OCI-LY1 (cell line): ENCODE results near the gene GTF2A2.

Experiments
- H2AFZ ChIP-seq: fragments of 200-600 bp; sonication (generic), shearing (Covaris generic); 2 replicates; pipeline ENCODE4 v1.6.0; 2014; ENCODE audit warnings: antibody characterized with exemption, mild to moderate bottlenecking, low read length
- H3F3A ChIP-seq: fragments of 200-600 bp; sonication (generic), shearing (Covaris generic); 2 replicates; pipeline ENCODE4 v1.6.0; 2014; ENCODE audit warnings: mild to moderate bottlenecking, antibody characterized with exemption, low read length, moderate library complexity; ENCODE audit not compliant: insufficient read depth
- H3K27ac ChIP-seq: fragments of 200-600 bp; sonication (generic); 2 replicates; pipeline ENCODE4 v1.5.1; 2014; ENCODE audit warnings: low read length, mixed run types, mild to moderate bottlenecking, low read depth; ENCODE audit not compliant: poor library complexity, severe bottlenecking
- H3K27me3 ChIP-seq: fragments of 200-600 bp; sonication (generic); 2 replicates; pipeline ENCODE4 v1.6.0; 2014; ENCODE audit warnings: antibody characterized with exemption, mild to moderate bottlenecking, low read length, moderate library complexity; ENCODE audit not compliant: insufficient read depth
- H3K36me3 ChIP-seq: fragments of 200-600 bp; sonication (generic); 2 replicates; pipeline ENCODE4 v1.6.1; 2014; ENCODE audit warnings: mild to moderate bottlenecking, antibody characterized with exemption, low read length, moderate library complexity, mixed read lengths; ENCODE audit not compliant: insufficient read depth
- H3K4me1 ChIP-seq: fragments of 200-600 bp; sonication (generic); 2 replicates; pipeline ENCODE4 v1.5.1; 2014; ENCODE audit warnings: mild to moderate bottlenecking, low read length, moderate library complexity; ENCODE audit not compliant: insufficient read depth, severe bottlenecking
- H3K4me2 ChIP-seq: fragments of 200-600 bp; sonication (generic), shearing (Covaris generic); 2 replicates; pipeline ENCODE4 v1.6.1; 2014; ENCODE audit warnings: low read length
- H3K4me3 ChIP-seq: fragments of 200-600 bp; sonication (generic); 2 replicates; pipeline ENCODE4 v1.5.1; 2014; ENCODE audit warnings: low read length, low read depth, mild to moderate bottlenecking, mixed read lengths; ENCODE audit not compliant: poor library complexity, severe bottlenecking
- H3K79me2 ChIP-seq: fragments of 200-600 bp; shearing (Covaris generic); 2 replicates; pipeline ENCODE4 v1.6.1; 2016; ENCODE audit warnings: mixed run types, low read length, mixed read lengths; ENCODE audit not compliant: insufficient read depth
- H3K9ac ChIP-seq: fragments of 200-600 bp; sonication (generic), shearing (Covaris generic); 2 replicates; pipeline ENCODE4 v1.6.1; 2014; ENCODE audit warnings: mild to moderate bottlenecking, low read length, mixed read lengths
- H3K9me2 ChIP-seq: fragments of 200-600 bp; sonication (generic), shearing (Covaris generic); 2 replicates; pipeline ENCODE4 v1.6.1; 2014; ENCODE audit warnings: low read depth, mild to moderate bottlenecking, low read length, mixed read lengths
- H3K9me3 ChIP-seq: fragments of 200-600 bp; shearing (Covaris generic); 2 replicates; pipeline ENCODE4 v1.6.1; 2014; ENCODE audit warnings: low read length, mixed read lengths
- H4K20me1 ChIP-seq: fragments of 200-600 bp; sonication (generic), shearing (Covaris generic); 2 replicates; pipeline ENCODE4 v1.6.0; 2016; ENCODE audit warnings: mild to moderate bottlenecking, low read length; ENCODE audit not compliant: insufficient read depth
- CTCF ChIP-seq: fragments of 200-600 bp; sonication (generic), shearing (Covaris generic); IDR thresholded peaks from 2 replicates; pipeline ENCODE4 v1.5.1; 2017; ENCODE audit warnings: mild to moderate bottlenecking, antibody characterized with exemption, low read length, moderate library complexity, mixed read lengths
- EZH2 ChIP-seq: fragments of 200-600 bp; sonication (generic), shearing (Covaris generic); IDR thresholded peaks from 2 replicates; pipeline ENCODE4 v1.8.0; 2017; ENCODE audit warnings: borderline replicate concordance, mixed run types, mild to moderate bottlenecking, antibody characterized with exemption, low read length, moderate library complexity, mixed read lengths

The GTF2A2 gene

GRCh38 chr15:59680346-59680745 lies 23.0 kb upstream of the GTF2A2 start:
- H3K27me3 ChIP-seq, result no peaks in the 10 kb centered on the region
- no peak for TF ChIP-seq CTCF
- no peak for TF ChIP-seq EZH2
- H3F3A ChIP-seq, result no peaks in the 10 kb centered on the region
- no peak overlapping the region for H2AFZ ChIP-seq
- H3K4me1 ChIP-seq, result peaks cover under 1% of the 10 kb centered on the region
- no peak overlapping the region for H3K9ac ChIP-seq
- H3K4me3 ChIP-seq, result no peak overlapping the region
- H4K20me1 ChIP-seq, result no peaks in the 10 kb centered on the region
- no peaks in the 10 kb centered on the region for H3K9me3 ChIP-seq
- H3K27ac ChIP-seq, result no peak overlapping the region
- H3K36me3 ChIP-seq, result peaks cover 97% of the 10 kb centered on the region
- H3K4me2 ChIP-seq, result no peak overlapping the region
- H3K9me2 ChIP-seq, result no peaks in the 10 kb centered on the region
- peaks cover 31% of the 10 kb centered on the region for H3K79me2 ChIP-seq

- Histone ChIP-seq H3K4me1 (no peaks in the 10 kb centered on the region), H3K9me3 (no peaks in the 10 kb centered on the region), H3K79me2 (peaks cover 14% of the 10 kb centered on the region), H2AFZ (no peak overlapping the region), H3K9ac (no peak overlapping the region), H3K27ac (no peak overlapping the region), H3K9me2 (no peaks in the 10 kb centered on the region), H3K36me3 (peaks cover 96% of the 10 kb centered on the region), H3F3A (no peaks in the 10 kb centered on the region), H3K4me2 (no peak overlapping the region), H4K20me1 (no peaks in the 10 kb centered on the region), H3K4me3 (no peak overlapping the region), H3K27me3 (no peaks in the 10 kb centered on the region)
- TF ChIP-seq CTCF (no peak), EZH2 (no peak)
Measured at GRCh38 chr15:59678620-59679019, 21.3 kb upstream of the GTF2A2 start.

GRCh38 chr15:59678172-59678571 lies 20.9 kb upstream of the GTF2A2 start:
- Histone ChIP-seq H2AFZ (no peak overlapping the region), H3K79me2 (peaks cover 9% of the 10 kb centered on the region; the same call in 1 of the 2 replicates), H3K4me3 (no peak overlapping the region), H3K36me3 (peaks cover 97% of the 10 kb centered on the region), H3K9me2 (no peaks in the 10 kb centered on the region), H3K9ac (no peak overlapping the region), H3K27ac (no peak overlapping the region), H4K20me1 (no peaks in the 10 kb centered on the region), H3F3A (no peaks in the 10 kb centered on the region), H3K4me1 (no peaks in the 10 kb centered on the region), H3K4me2 (no peak overlapping the region), H3K9me3 (no peaks in the 10 kb centered on the region), H3K27me3 (no peaks in the 10 kb centered on the region)
- TF ChIP-seq CTCF (no peak), EZH2 (no peak)
